HCT116 (cell line): Measurements from ENCODE around the gene PI4KA.

ENCODE experiments used
- EGR1 ChIP-seq: IDR thresholded peaks from 2 replicates; pipeline ENCODE4 v1.6.1; 2012; ENCODE audit warnings: low read depth
- POLR2A ChIP-seq: IDR thresholded peaks from 2 replicates; pipeline ENCODE4 v1.7.0; 2011; ENCODE audit warnings: borderline replicate concordance; ENCODE audit not compliant: insufficient read depth, insufficient read length; ENCODE audit errors: extremely low read depth
- POLR2AphosphoS5 ChIP-seq: IDR thresholded peaks from 2 replicates; pipeline ENCODE4 v1.6.1; 2011; ENCODE audit warnings: mild to moderate bottlenecking, low read depth, low read length, moderate library complexity
- RAD21 ChIP-seq: IDR thresholded peaks from 2 replicates; pipeline ENCODE4 v1.6.1; 2012; ENCODE audit warnings: low read depth, mild to moderate bottlenecking
- ZBTB33 ChIP-seq: IDR thresholded peaks from 2 replicates; pipeline ENCODE4 v1.6.1; 2011; ENCODE audit warnings: mild to moderate bottlenecking, low read length, moderate library complexity; ENCODE audit not compliant: insufficient replicate concordance; ENCODE audit errors: extremely low read depth
- ZFX ChIP-seq: fragments of 450-650 bp; IDR thresholded peaks from 2 replicates; pipeline ENCODE4 v1.6.1; 2017
- ZNF274 ChIP-seq: fragments of 200-500 bp; sonication (Bioruptor generic); IDR thresholded peaks from 2 replicates; pipeline ENCODE4 v1.6.1; 2014; ENCODE audit warnings: mild to moderate bottlenecking, low read depth, low read length, inconsistent platforms
- TF ChIP-seq, protein P1 (sequence below), 3 experiments: fragments of 200-600 bp in 1 of 3; sonication (generic) in 1 of 3; IDR thresholded peaks in 2 of 3; conservative IDR thresholded peaks in 1 of 3; 2 replicates each; pipeline ENCODE4 v1.5.1; 2012 to 2017; ENCODE audit warnings: low read depth in 2 of 3, low read length in 2 of 3, antibody characterized with exemption in 1 of 3, borderline replicate concordance in 1 of 3, control low read depth in 1 of 3, mild to moderate bottlenecking in 1 of 3, mixed read lengths in 1 of 3, mixed run types in 1 of 3, moderate library complexity in 1 of 3; ENCODE audit not compliant: insufficient read depth in 1 of 3
- TF ChIP-seq, protein P2 (sequence below): IDR thresholded peaks from 2 replicates; pipeline ENCODE4 v1.6.1; 2012

GRCh38 chr22:20881231-20881630, 22.6 kb upstream of the PI4KA start:
- TF ChIP-seq ZFX (no peak), ZNF274 (no peak), POLR2A (no peak), EGR1 (no peak), RAD21 (no peak), POLR2AphosphoS5 (no peak), ZBTB33 (no peak)
- TF ChIP-seq, protein P1, sequence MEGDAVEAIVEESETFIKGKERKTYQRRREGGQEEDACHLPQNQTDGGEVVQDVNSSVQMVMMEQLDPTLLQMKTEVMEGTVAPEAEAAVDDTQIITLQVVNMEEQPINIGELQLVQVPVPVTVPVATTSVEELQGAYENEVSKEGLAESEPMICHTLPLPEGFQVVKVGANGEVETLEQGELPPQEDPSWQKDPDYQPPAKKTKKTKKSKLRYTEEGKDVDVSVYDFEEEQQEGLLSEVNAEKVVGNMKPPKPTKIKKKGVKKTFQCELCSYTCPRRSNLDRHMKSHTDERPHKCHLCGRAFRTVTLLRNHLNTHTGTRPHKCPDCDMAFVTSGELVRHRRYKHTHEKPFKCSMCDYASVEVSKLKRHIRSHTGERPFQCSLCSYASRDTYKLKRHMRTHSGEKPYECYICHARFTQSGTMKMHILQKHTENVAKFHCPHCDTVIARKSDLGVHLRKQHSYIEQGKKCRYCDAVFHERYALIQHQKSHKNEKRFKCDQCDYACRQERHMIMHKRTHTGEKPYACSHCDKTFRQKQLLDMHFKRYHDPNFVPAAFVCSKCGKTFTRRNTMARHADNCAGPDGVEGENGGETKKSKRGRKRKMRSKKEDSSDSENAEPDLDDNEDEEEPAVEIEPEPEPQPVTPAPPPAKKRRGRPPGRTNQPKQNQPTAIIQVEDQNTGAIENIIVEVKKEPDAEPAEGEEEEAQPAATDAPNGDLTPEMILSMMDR (IDR thresholded peaks at IDR 0.05 in 2 of 3, conservative IDR thresholded peaks at IDR 0.05 in 1 of 3; ENCODE audit: borderline replicate concordance in 1 of 3, insufficient read depth in 1 of 3, low read depth in 2 of 3, low read length in 2 of 3): no peak
- TF ChIP-seq, protein P2, sequence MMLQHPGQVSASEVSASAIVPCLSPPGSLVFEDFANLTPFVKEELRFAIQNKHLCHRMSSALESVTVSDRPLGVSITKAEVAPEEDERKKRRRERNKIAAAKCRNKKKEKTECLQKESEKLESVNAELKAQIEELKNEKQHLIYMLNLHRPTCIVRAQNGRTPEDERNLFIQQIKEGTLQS: no peak
